IMR-90 (cell line): Measurements from ENCODE around the gene CCDC134. TPM values are rescaled to one million over a fixed set of nuclear protein-coding genes. Genes with fewer than 3 reads are reported as not detected.

Source experiments
- ATAC-seq: fragments of 200-7000 bp; cut with Tn5 transposase; 2 replicates; pipeline ENCODE4 v1.9.1; 2020; ENCODE audit warnings: low read depth, mild to moderate bottlenecking, moderate library complexity
- BruUV-seq: library from RNA; stranded (reverse); fragments of 400-500 nt; replicated peaks from 2 replicates; lab custom pipeline; 2021; lab: Mats Ljungman, UMichigan
- CTCF ChIA-PET: fragments of 300-600 bp; formaldehyde crosslinking; extraction: SDS; loops from one replicate; lab custom pipeline; 2021; ENCODE audit warnings: antibody characterized with exemption; lab: Yijun Ruan, JAX
- POLR2A ChIA-PET: fragments of 300-600 bp; sonication (Branson Sonifier 250); formaldehyde crosslinking; loops from one replicate; lab custom pipeline; 2022; ENCODE audit warnings: antibody characterized with exemption; ENCODE audit not compliant: unreplicated experiment; lab: Charles Lee
- DNase-seq: peaks from one replicate; pipeline ENCODE4 v3.0.0; 2013
- H2AFZ ChIP-seq: replicated peaks from 2 replicates; pipeline ENCODE3; 2013; ENCODE audit warnings: low read length, mild to moderate bottlenecking; ENCODE audit not compliant: poor library complexity
- H2AK5ac ChIP-seq: 2 replicates; pipeline ENCODE4 v1.6.1; 2013; ENCODE audit warnings: low read depth, low read length, inconsistent platforms
- H2AK9ac ChIP-seq: replicated peaks from 2 replicates; pipeline ENCODE3; 2013; ENCODE audit warnings: mild to moderate bottlenecking, low read depth, low read length, moderate library complexity; ENCODE audit not compliant: poor library complexity
- H2BK120ac ChIP-seq: 2 replicates; pipeline ENCODE4 v1.6.1; 2013; ENCODE audit warnings: low read depth, low read length, inconsistent platforms
- H2BK15ac ChIP-seq: 3 replicates; pipeline ENCODE4 v1.6.1; 2013; ENCODE audit warnings: low read depth, low read length, inconsistent platforms
- H2BK20ac ChIP-seq: 2 replicates; pipeline ENCODE4 v1.6.1; 2013; ENCODE audit warnings: low read depth, mild to moderate bottlenecking, inconsistent platforms, low read length, moderate library complexity
- H2BK5ac ChIP-seq: 2 replicates; pipeline ENCODE4 v1.6.1; 2013; ENCODE audit warnings: mild to moderate bottlenecking, low read depth, low read length, inconsistent platforms; ENCODE audit not compliant: poor library complexity, severe bottlenecking
- H3K14ac ChIP-seq: replicated peaks from 2 replicates; pipeline ENCODE4 v1.6.1; 2013; ENCODE audit warnings: low read depth, low read length, inconsistent platforms
- H3K18ac ChIP-seq: 2 replicates; pipeline ENCODE4 v1.6.1; 2013; ENCODE audit warnings: low read depth, low read length, control low read depth
- H3K23ac ChIP-seq: 2 replicates; pipeline ENCODE4 v1.6.1; 2013; ENCODE audit warnings: low read depth, low read length, inconsistent platforms
- H3K27ac ChIP-seq: 2 replicates; pipeline ENCODE4 v1.5.1; 2013; ENCODE audit warnings: mild to moderate bottlenecking, control low read depth, low read length; ENCODE audit not compliant: insufficient read depth
- H3K27me3 ChIP-seq: 2 replicates; pipeline ENCODE4 v1.6.1; 2013; ENCODE audit warnings: low read length; ENCODE audit not compliant: control insufficient read depth, insufficient read depth
- H3K36me3 ChIP-seq: 2 replicates; pipeline ENCODE4 v1.6.1; 2013; ENCODE audit warnings: low read length, mixed read lengths; ENCODE audit not compliant: control insufficient read depth, insufficient read depth
- H3K4ac ChIP-seq: 2 replicates; pipeline ENCODE4 v1.6.1; 2013; ENCODE audit warnings: low read depth, low read length, inconsistent platforms
- H3K4me1 ChIP-seq: 2 replicates; pipeline ENCODE4 v1.6.1; 2013; ENCODE audit warnings: low read length, mixed read lengths; ENCODE audit not compliant: control insufficient read depth, insufficient read depth
- H3K4me2 ChIP-seq: 2 replicates; pipeline ENCODE4 v1.6.1; 2013; ENCODE audit warnings: low read depth, mild to moderate bottlenecking, control low read depth, low read length, moderate library complexity
- H3K4me3 ChIP-seq: 2 replicates; pipeline ENCODE4 v1.5.1; 2013; ENCODE audit warnings: low read depth, mild to moderate bottlenecking, control low read depth, low read length, moderate library complexity; ENCODE audit not compliant: insufficient read depth
- H3K56ac ChIP-seq: 2 replicates; pipeline ENCODE4 v1.6.1; 2013; ENCODE audit warnings: low read length, inconsistent platforms; ENCODE audit not compliant: insufficient read depth; ENCODE audit errors: extremely low read depth
- H3K79me1 ChIP-seq, 2 experiments: 2 replicates each; pipeline ENCODE4 v1.6.1; 2013; ENCODE audit warnings: low read length in 2 of 2, inconsistent platforms in 1 of 2, low read depth in 1 of 2
- H3K9ac ChIP-seq: 2 replicates; pipeline ENCODE4 v1.6.1; 2013; ENCODE audit warnings: low read depth, low read length, control low read depth
- H3K9me1 ChIP-seq: 2 replicates; pipeline ENCODE4 v1.6.1; 2013; ENCODE audit warnings: low read length, inconsistent platforms; ENCODE audit not compliant: insufficient read depth
- H3K9me3 ChIP-seq: 2 replicates; pipeline ENCODE4 v1.6.1; 2013; ENCODE audit warnings: low read length; ENCODE audit not compliant: control insufficient read depth, insufficient read depth
- H4K20me1 ChIP-seq: 2 replicates; pipeline ENCODE4 v1.6.1; 2013; ENCODE audit warnings: low read length, inconsistent platforms; ENCODE audit not compliant: insufficient read depth
- H4K5ac ChIP-seq: 2 replicates; pipeline ENCODE4 v1.6.1; 2013; ENCODE audit warnings: mild to moderate bottlenecking, low read depth, low read length, control low read depth
- H4K8ac ChIP-seq, 2 experiments: 2 replicates each; pipeline ENCODE4 v1.6.1; 2013; ENCODE audit warnings: low read depth in 2 of 2, low read length in 2 of 2, control low read depth in 1 of 2, inconsistent platforms in 1 of 2
- H4K91ac ChIP-seq: 2 replicates; pipeline ENCODE4 v1.6.1; 2013; ENCODE audit warnings: low read depth, low read length, inconsistent platforms; ENCODE audit not compliant: insufficient read depth
- BHLHE40 ChIP-seq: fragments of 150-350 bp; IDR thresholded peaks from 2 replicates; pipeline ENCODE4 v1.6.1; 2016; ENCODE audit warnings: mild to moderate bottlenecking, low read depth, low read length
- CEBPB ChIP-seq: IDR thresholded peaks from 2 replicates; pipeline ENCODE4 v1.6.1; 2012; ENCODE audit warnings: low read depth, low read length, improper control_type of control experiment
- CHD1 ChIP-seq: IDR thresholded peaks from 2 replicates; pipeline ENCODE4 v1.6.1; 2012; ENCODE audit warnings: low read depth, low read length, improper control_type of control experiment
- FOS ChIP-seq: fragments of 150-350 bp; IDR thresholded peaks from 2 replicates; pipeline ENCODE4 v1.6.1; 2016; ENCODE audit warnings: low read depth, low read length
- MAFK ChIP-seq: IDR thresholded peaks from 2 replicates; pipeline ENCODE4 v1.6.1; 2012; ENCODE audit warnings: low read depth, low read length, improper control_type of control experiment
- MAZ ChIP-seq: IDR thresholded peaks from 2 replicates; pipeline ENCODE4 v1.6.1; 2012; ENCODE audit warnings: low read depth, mild to moderate bottlenecking, low read length, improper control_type of control experiment, moderate library complexity, borderline replicate concordance
- NFE2L2 ChIP-seq: fragments of 150-350 bp; IDR thresholded peaks from 2 replicates; pipeline ENCODE4 v1.6.1; 2016; ENCODE audit warnings: low read depth, mild to moderate bottlenecking, low read length
- POLR2A ChIP-seq: IDR thresholded peaks from 2 replicates; pipeline ENCODE4 v1.6.1; 2012; ENCODE audit warnings: mild to moderate bottlenecking, low read depth, low read length
- RCOR1 ChIP-seq: IDR thresholded peaks from 2 replicates; pipeline ENCODE4 v1.6.1; 2012; ENCODE audit warnings: mild to moderate bottlenecking, low read length, improper control_type of control experiment; ENCODE audit not compliant: insufficient replicate concordance
- RFX5 ChIP-seq: IDR thresholded peaks from 2 replicates; pipeline ENCODE4 v1.8.0; 2012; ENCODE audit warnings: low read depth, mild to moderate bottlenecking, low read length, moderate library complexity
- SMC3 ChIP-seq: fragments of 150-350 bp; IDR thresholded peaks from 2 replicates; pipeline ENCODE4 v1.6.1; 2016; ENCODE audit warnings: low read depth, mild to moderate bottlenecking, antibody characterized with exemption, low read length, moderate library complexity
- WGBS, 2 experiments: methylation state at CpG; one replicate each; pipeline versions ENCODE4 v1.1.5 to v1.1.7; 2013; ENCODE audit warnings: missing lambda C conversion rate in 2 of 2; ENCODE audit not compliant: insufficient read length in 1 of 2; ENCODE audit errors: extremely low coverage in 2 of 2; 5-methylcytosine and 5-hydroxymethylcytosine counted together
- dilution Hi-C: fragments of 300-500 bp; cut with HindIII; formaldehyde crosslinking; loops from one replicate; pipeline ENCODE4 v1.14.3; 2018; ENCODE audit warnings: low sequenced_read_pairs; ENCODE audit not compliant: unreplicated experiment
- in situ Hi-C: fragments of 300-500 bp; cut with MboI; formaldehyde crosslinking; loops from 3 replicates; pipeline ENCODE4 v1.14.3; 2019; ENCODE audit warnings: low sequenced_read_pairs, inconsistent platforms, mixed read lengths
- intact Hi-C: fragments of 100-400 bp; cut with micrococcal nuclease; formaldehyde crosslinking; loops from 2 replicates; pipeline ENCODE4 v1.10.0; 2022
- polyA plus RNA-seq, 3 experiments: library from polyadenylated mRNA; depleted of rRNA; stranded (reverse); fragments of >200 nt; gene quantifications; 2 replicates each; pipeline ENCODE4 v1.2.3, GENCODE V29; 2012; ENCODE audit warnings: low replicate concordance in 1 of 3
- total RNA-seq: library from RNA; depleted of rRNA; stranded (reverse); fragments of >200 nt; gene quantifications from 2 replicates; pipeline ENCODE4 v1.2.3, GENCODE V29; 2012
- TF ChIP-seq, protein P1 (sequence below): fragments of 150-350 bp; IDR thresholded peaks from 2 replicates; pipeline ENCODE4 v1.6.1; 2016; ENCODE audit warnings: low read depth, mild to moderate bottlenecking, low read length, moderate library complexity, borderline replicate concordance
- TF ChIP-seq, protein P2 (sequence below): fragments of 150-350 bp; IDR thresholded peaks from 2 replicates; pipeline ENCODE4 v1.6.1; 2017; ENCODE audit warnings: mild to moderate bottlenecking, antibody characterized with exemption, low read length, low read depth

CCDC134 gene
- total and polyA plus RNA-seq, 2 of the 4 experiments (the other 2 are of a cell fraction): 5.1 to 7.0 TPM

DNA sequence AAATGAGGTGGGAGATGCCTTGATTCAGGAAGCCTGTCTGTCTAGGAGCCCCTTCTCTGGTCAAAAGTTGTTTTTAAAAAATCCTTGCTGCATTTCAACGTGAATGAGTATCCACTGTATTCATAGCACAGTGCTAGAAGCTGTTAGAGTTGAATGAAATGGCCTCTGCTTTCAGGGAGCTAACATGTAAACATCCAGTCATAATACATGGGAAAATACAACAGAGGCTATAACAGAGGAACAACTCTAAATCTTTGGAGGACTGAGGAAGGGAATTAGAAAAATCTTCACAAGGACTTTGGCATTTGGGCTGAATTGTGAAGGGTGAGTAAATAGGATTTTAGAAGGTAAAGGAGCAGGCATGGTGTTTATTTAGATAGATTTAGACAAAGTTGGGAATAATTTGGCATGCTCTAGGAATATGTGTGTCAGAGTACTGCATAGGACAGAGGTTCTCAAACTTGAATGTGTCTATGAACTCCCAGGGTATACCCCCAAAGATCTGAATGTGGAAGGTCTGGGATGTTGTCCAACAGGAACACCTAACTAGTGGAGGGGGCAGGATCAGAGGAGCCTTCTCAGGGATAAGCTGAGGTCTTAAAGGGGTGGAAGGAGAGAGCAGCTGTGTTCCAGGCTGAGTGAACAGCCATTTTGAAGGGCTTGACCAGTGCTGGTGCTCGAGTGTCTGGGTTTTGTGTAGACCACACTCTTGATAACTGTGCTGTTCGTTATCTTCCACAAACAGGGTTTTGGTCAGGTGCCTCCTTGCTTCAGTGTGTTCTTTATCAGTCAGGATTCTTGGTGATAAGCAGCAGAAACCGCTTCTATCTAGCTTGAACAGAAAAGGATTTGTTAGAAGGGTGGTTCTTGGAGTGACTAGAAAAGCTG, 45.1 kb downstream of the CCDC134 start (continued):
- TF ChIP-seq BHLHE40: no peak

DNA sequence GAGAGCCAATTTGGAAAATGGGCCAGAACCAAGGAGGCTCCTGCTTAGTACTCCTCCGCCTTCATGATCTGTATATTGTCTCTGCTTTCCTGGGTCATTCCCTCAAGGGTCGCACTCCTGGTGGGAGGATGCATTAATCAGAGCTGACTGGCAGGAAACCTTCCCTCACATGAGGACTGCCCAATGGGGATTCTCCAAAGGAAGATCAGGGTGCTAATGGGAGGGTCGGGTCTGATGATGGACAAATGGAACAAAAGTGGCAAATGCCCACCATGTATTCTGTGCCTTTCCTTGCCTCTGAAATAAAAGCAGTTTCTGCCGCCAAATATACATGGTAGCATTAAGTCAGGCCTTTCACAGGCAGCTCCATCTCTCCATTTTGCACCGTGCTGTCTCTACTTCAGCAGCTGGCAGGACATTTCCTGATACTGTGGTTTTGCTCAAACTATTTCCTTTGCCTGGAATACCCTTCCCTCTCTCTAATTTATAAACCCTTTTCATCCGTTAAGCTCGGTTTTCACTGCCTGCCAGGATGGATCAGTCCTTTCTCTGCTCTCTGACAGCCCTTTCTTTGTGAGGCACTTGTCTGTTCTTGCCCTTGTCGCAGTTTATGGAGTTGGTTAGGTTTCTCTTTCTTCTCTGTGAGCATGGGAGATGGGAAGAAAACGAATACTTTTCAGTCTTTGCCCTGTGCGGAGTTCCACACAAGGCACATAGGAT, 45.9 kb downstream of the CCDC134 start:
- Histone ChIP-seq H3K4ac (no peak overlapping the region), H3K4me1 (peaks cover 3% of the 10 kb centered on the region; the same call in 1 of the 2 replicates), H2BK20ac (no peak overlapping the region), H3K56ac (no peak overlapping the region), H2BK120ac (no peak overlapping the region), H4K20me1 (peaks cover 51% of the 10 kb centered on the region; the same call in 1 of the 2 replicates), H3K23ac (no peak overlapping the region), H4K91ac (no peak overlapping the region), H3K36me3 (no peaks in the 10 kb centered on the region), H3K18ac (no peak overlapping the region), H2AK5ac (no peak overlapping the region), H3K9ac (no peak overlapping the region), H2AFZ (no peak overlapping the region), H2BK15ac (no peak overlapping the region), H3K14ac (no peak overlapping the region), H3K9me3 (no peaks in the 10 kb centered on the region), H3K27me3 (no peaks in the 10 kb centered on the region), H3K4me3 (no peak overlapping the region), H2AK9ac (no peak overlapping the region), H4K5ac (no peak overlapping the region), H3K79me1 (peaks cover 32 to 71% of the 10 kb centered on the region in 2 experiments), H3K4me2 (no peak overlapping the region), H3K9me1 (peaks cover 9% of the 10 kb centered on the region; the same call in 1 of the 2 replicates), H3K27ac (no peak overlapping the region), H2BK5ac (no peak overlapping the region), H4K8ac (no peak overlapping the region)
- in situ Hi-C loops: no loop called here
- intact Hi-C loops: no loop called here
- ChIA-PET POLR2A (no interaction called here), CTCF (interaction anchor here (0.5 to 1.3 kb wide), 2 partner anchors 8 to 156 kb away, joined by 3 read pairs; no protein-coding TSS in a partner anchor)
- BruUV-seq: no TSS peak
- ATAC-seq (no peak), DNase-seq (no peak)
- WGBS, 2 experiments: 69% methylated on average over 2 of the region's 10 CpGs; no CpG with 5 or more reads in 1 of the 2 experiments
- dilution Hi-C loops: no loop called here
- TF ChIP-seq RCOR1 (no peak), POLR2A (no peak), SMC3 (no peak), CHD1 (no peak), FOS (no peak), MAFK (no peak), NFE2L2 (no peak), MAZ (no peak), CEBPB (no peak), RFX5 (no peak)
- TF ChIP-seq, protein P1, sequence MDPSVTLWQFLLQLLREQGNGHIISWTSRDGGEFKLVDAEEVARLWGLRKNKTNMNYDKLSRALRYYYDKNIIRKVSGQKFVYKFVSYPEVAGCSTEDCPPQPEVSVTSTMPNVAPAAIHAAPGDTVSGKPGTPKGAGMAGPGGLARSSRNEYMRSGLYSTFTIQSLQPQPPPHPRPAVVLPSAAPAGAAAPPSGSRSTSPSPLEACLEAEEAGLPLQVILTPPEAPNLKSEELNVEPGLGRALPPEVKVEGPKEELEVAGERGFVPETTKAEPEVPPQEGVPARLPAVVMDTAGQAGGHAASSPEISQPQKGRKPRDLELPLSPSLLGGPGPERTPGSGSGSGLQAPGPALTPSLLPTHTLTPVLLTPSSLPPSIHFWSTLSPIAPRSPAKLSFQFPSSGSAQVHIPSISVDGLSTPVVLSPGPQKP: no peak
- TF ChIP-seq, protein P2, sequence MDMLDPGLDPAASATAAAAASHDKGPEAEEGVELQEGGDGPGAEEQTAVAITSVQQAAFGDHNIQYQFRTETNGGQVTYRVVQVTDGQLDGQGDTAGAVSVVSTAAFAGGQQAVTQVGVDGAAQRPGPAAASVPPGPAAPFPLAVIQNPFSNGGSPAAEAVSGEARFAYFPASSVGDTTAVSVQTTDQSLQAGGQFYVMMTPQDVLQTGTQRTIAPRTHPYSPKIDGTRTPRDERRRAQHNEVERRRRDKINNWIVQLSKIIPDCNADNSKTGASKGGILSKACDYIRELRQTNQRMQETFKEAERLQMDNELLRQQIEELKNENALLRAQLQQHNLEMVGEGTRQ: no peak
